Epithelial cell of esophagus (primary cell): ENCODE results near the gene ZNF425.

Experiments
- DNase-seq: peaks from one replicate; pipeline ENCODE4 v3.0.0; 2010; ENCODE audit warnings: low read depth
- H3K4me3 ChIP-seq: 2 replicates; pipeline ENCODE4 v1.5.1; 2011; ENCODE audit warnings: mild to moderate bottlenecking, low read length, control low read depth
- CTCF ChIP-seq: IDR thresholded peaks from 2 replicates; pipeline ENCODE4 v1.5.1; 2011; ENCODE audit warnings: low read depth, mild to moderate bottlenecking, low read length, control low read depth, inconsistent platforms; ENCODE audit not compliant: insufficient read depth; ENCODE audit errors: missing control alignments

Gene ZNF425

GRCh38 chr7:149125863-149126661 is at the start of gene ZNF425:
TSS of gene ZNF425 (minus strand) at chr7:149126324. CDS start at chr7:149126213, 111 bp downstream.
- TF ChIP-seq CTCF = peak; percentile 63
- peak within 1 kb of the TSS; percentile 97 for H3K4me3 ChIP-seq
- DNase-seq = peak; percentile 95

- DNase-seq = no peak
- TF ChIP-seq CTCF = no peak
- no peak overlapping the region for H3K4me3 ChIP-seq
Observed at GRCh38 chr7:149175150-149175549, 49.0 kb upstream of the ZNF425 start.

- DNase-seq = no peak
- H3K4me3 ChIP-seq = no peak overlapping the region
- TF ChIP-seq CTCF = no peak
Observed at GRCh38 chr7:149172534-149172920, 46.4 kb upstream of the ZNF425 start.

- no peak for TF ChIP-seq CTCF
- peak; percentile 92 for DNase-seq
- no peak overlapping the region for H3K4me3 ChIP-seq
Observed at GRCh38 chr7:149171892-149172533, 45.9 kb upstream of the ZNF425 start.

- no peak for TF ChIP-seq CTCF
- H3K4me3 ChIP-seq = no peak overlapping the region
- DNase-seq = peak; percentile 63
Observed at GRCh38 chr7:149166630-149167352, 40.7 kb upstream of the ZNF425 start.

GRCh38 chr7:149166142-149166541 is 40.0 kb upstream of the ZNF425 start:
- DNase-seq = no peak
- TF ChIP-seq CTCF = no peak
- no peak overlapping the region for H3K4me3 ChIP-seq
